ENCODE data around the gene PALMD. TPM values are rescaled to one million over a fixed set of nuclear protein-coding genes. Genes with fewer than 3 reads are reported as not detected.

The PALMD gene
- total and polyA plus RNA-seq, 7 experiments from 2014 or later = not detected

GRCh38 chr1:99682291-99682751, 36.4 kb downstream of the PALMD start:
- Mint-ChIP-seq H3K36me3 (no peaks in the 10 kb centered on the region), H3K27me3 (peaks cover 0 to 13% (median 10%) of the 10 kb centered on the region in 5 donors), H3K4me1 (no peaks in the 10 kb centered on the region), H3K27ac (no peak overlapping the region), H3K4me3 (no peak overlapping the region), H3K9me3 (peaks cover 0 to 2% (median 0%) of the 10 kb centered on the region in 11 donors)
- DNase-seq (no peak), ATAC-seq (no peak)
- no peaks in the 10 kb centered on the region for H3K9me3 ChIP-seq (ENCODE audit: control insufficient read depth in 2 of 3, low read length in 3 of 3)
- no peaks in the 10 kb centered on the region for H3K4me1 ChIP-seq (ENCODE audit: control insufficient read depth in 2 of 2, insufficient read depth in 2 of 2, low read length in 2 of 2)
- intact Hi-C loops (cut with micrococcal nuclease) = no loop called here
- ChIA-PET POLR2A (no interaction called here), CTCF (no interaction called here)
- H3K4me3 ChIP-seq (ENCODE audit: low read length) = no peak overlapping the region
- peaks cover 0 to 3% of the 10 kb centered on the region in 2 donors for H3K27me3 ChIP-seq (ENCODE audit: control insufficient read depth in 2 of 2, insufficient read depth in 2 of 2, low read length in 2 of 2)
- no peak overlapping the region for H3K27ac ChIP-seq (ENCODE audit: low read depth, low read length)
- no peaks in the 10 kb centered on the region for H3K36me3 ChIP-seq (ENCODE audit: control insufficient read depth in 2 of 3, insufficient read depth in 3 of 3, low read length in 3 of 3)

- no peak overlapping the region for H3K4me3 Mint-ChIP-seq
- Histone ChIP-seq H3K27me3 (ENCODE audit: control insufficient read depth in 2 of 2, insufficient read depth in 2 of 2, low read length in 2 of 2) (peaks cover 0 to 3% of the 10 kb centered on the region in 2 donors), H3K27ac (ENCODE audit: low read depth, low read length) (no peak overlapping the region), H3K36me3 (ENCODE audit: control insufficient read depth in 2 of 3, insufficient read depth in 3 of 3, low read length in 3 of 3) (no peaks in the 10 kb centered on the region), H3K4me3 (ENCODE audit: low read length) (no peak overlapping the region), H3K4me1 (ENCODE audit: control insufficient read depth in 2 of 2, insufficient read depth in 2 of 2, low read length in 2 of 2) (no peaks in the 10 kb centered on the region), H3K9me3 (ENCODE audit: control insufficient read depth in 2 of 3, low read length in 3 of 3) (no peaks in the 10 kb centered on the region)
- DNase-seq = peak in 4 of 9 donors; percentile 6 to 22 (median 8)
- ChIA-PET CTCF (interaction anchor here (0.9 kb wide), 1 partner anchor 80 kb away, joined by 3 read pairs; no protein-coding TSS in a partner anchor), POLR2A (no interaction called here)
- no peak overlapping the region for H3K27ac Mint-ChIP-seq
- intact Hi-C loops (cut with micrococcal nuclease) = loop anchor here (1.0 kb wide), 3 partner anchors 505 to 936 kb away; no protein-coding TSS in a partner anchor
- peak; percentile 61 for ATAC-seq
- H3K9me3 Mint-ChIP-seq = peaks cover 0 to 2% (median 0%) of the 10 kb centered on the region in 11 donors
- peaks cover 0 to 16% (median 15%) of the 10 kb centered on the region in 5 donors for H3K27me3 Mint-ChIP-seq
- H3K4me1 Mint-ChIP-seq = no peaks in the 10 kb centered on the region
- H3K36me3 Mint-ChIP-seq = no peaks in the 10 kb centered on the region
Observed at GRCh38 chr1:99685516-99686180, 39.7 kb downstream of the PALMD start.

GRCh38 chr1:99691175-99691574, 45.3 kb downstream of the PALMD start:
- POLR2A ChIA-PET = no interaction called here
- intact Hi-C loops (cut with micrococcal nuclease) = no loop called here
- no peaks in the 10 kb centered on the region for H3K9me3 ChIP-seq (ENCODE audit: control insufficient read depth in 2 of 3, low read length in 3 of 3)
- no peak for ATAC-seq
- H3K36me3 ChIP-seq (ENCODE audit: control insufficient read depth in 2 of 3, insufficient read depth in 3 of 3, low read length in 3 of 3) = no peaks in the 10 kb centered on the region
- peaks cover 22 to 45% (median 29%) of the 10 kb centered on the region in 5 donors for H3K27me3 Mint-ChIP-seq
- H3K36me3 Mint-ChIP-seq = no peaks in the 10 kb centered on the region
- CTCF ChIA-PET = interaction anchor here (0.9 kb wide), 1 partner anchor 10 kb away, joined by 5 read pairs; no protein-coding TSS in a partner anchor
- H3K27me3 ChIP-seq (ENCODE audit: control insufficient read depth in 2 of 2, insufficient read depth in 2 of 2, low read length in 2 of 2) = peaks cover 0 to 6% of the 10 kb centered on the region in 2 donors
- no peak for DNase-seq
- H3K27ac ChIP-seq (ENCODE audit: low read depth, low read length) = no peak overlapping the region
- no peak overlapping the region for H3K4me3 ChIP-seq (ENCODE audit: low read length)
- no peaks in the 10 kb centered on the region for H3K4me1 ChIP-seq (ENCODE audit: control insufficient read depth in 2 of 2, insufficient read depth in 2 of 2, low read length in 2 of 2)
- no peak overlapping the region for H3K27ac Mint-ChIP-seq
- H3K9me3 Mint-ChIP-seq = no peaks in the 10 kb centered on the region
- H3K4me1 Mint-ChIP-seq = no peaks in the 10 kb centered on the region
- H3K4me3 Mint-ChIP-seq = no peak overlapping the region

- Histone ChIP-seq H3K4me1 (ENCODE audit: control insufficient read depth in 2 of 2, insufficient read depth in 2 of 2, low read length in 2 of 2) (no peaks in the 10 kb centered on the region), H3K27ac (ENCODE audit: low read depth, low read length) (no peak overlapping the region), H3K27me3 (ENCODE audit: control insufficient read depth in 2 of 2, insufficient read depth in 2 of 2, low read length in 2 of 2) (peaks cover 0 to 4% of the 10 kb centered on the region in 2 donors), H3K36me3 (ENCODE audit: control insufficient read depth in 2 of 3, insufficient read depth in 3 of 3, low read length in 3 of 3) (no peaks in the 10 kb centered on the region), H3K9me3 (ENCODE audit: control insufficient read depth in 2 of 3, low read length in 3 of 3) (no peaks in the 10 kb centered on the region), H3K4me3 (ENCODE audit: low read length) (no peak overlapping the region)
- intact Hi-C loops (cut with micrococcal nuclease) = no loop called here
- H3K4me1 Mint-ChIP-seq = no peaks in the 10 kb centered on the region
- POLR2A ChIA-PET = no interaction called here
- no peak for DNase-seq
- H3K4me3 Mint-ChIP-seq = no peak overlapping the region
- H3K9me3 Mint-ChIP-seq = peaks cover 0 to 2% (median 0%) of the 10 kb centered on the region in 11 donors
- CTCF ChIA-PET = no interaction called here
- H3K27ac Mint-ChIP-seq = no peak overlapping the region
- no peak for ATAC-seq
- no peaks in the 10 kb centered on the region for H3K36me3 Mint-ChIP-seq
- H3K27me3 Mint-ChIP-seq = peaks cover 31 to 51% (median 46%) of the 10 kb centered on the region in 5 donors
Observed at GRCh38 chr1:99696616-99697015, 50.7 kb downstream of the PALMD start.

GRCh38 chr1:99697580-99697979, 51.7 kb downstream of the PALMD start:
- POLR2A ChIA-PET = no interaction called here
- Mint-ChIP-seq H3K4me1 (no peaks in the 10 kb centered on the region), H3K4me3 (no peak overlapping the region), H3K36me3 (no peaks in the 10 kb centered on the region), H3K9me3 (peaks cover 0 to 2% (median 0%) of the 10 kb centered on the region in 11 donors), H3K27me3 (peaks cover 34 to 48% (median 45%) of the 10 kb centered on the region in 5 donors), H3K27ac (no peak overlapping the region)
- Histone ChIP-seq H3K36me3 (ENCODE audit: control insufficient read depth in 2 of 3, insufficient read depth in 3 of 3, low read length in 3 of 3) (no peaks in the 10 kb centered on the region), H3K9me3 (ENCODE audit: control insufficient read depth in 2 of 3, low read length in 3 of 3) (no peaks in the 10 kb centered on the region), H3K4me3 (ENCODE audit: low read length) (no peak overlapping the region), H3K27ac (ENCODE audit: low read depth, low read length) (no peak overlapping the region), H3K4me1 (ENCODE audit: control insufficient read depth in 2 of 2, insufficient read depth in 2 of 2, low read length in 2 of 2) (no peaks in the 10 kb centered on the region), H3K27me3 (ENCODE audit: control insufficient read depth in 2 of 2, insufficient read depth in 2 of 2, low read length in 2 of 2) (peaks cover 0 to 4% of the 10 kb centered on the region in 2 donors)
- ATAC-seq (no peak), DNase-seq (no peak)
- CTCF ChIA-PET = no interaction called here
- intact Hi-C loops (cut with micrococcal nuclease) = no loop called here

- peaks cover 27 to 44% (median 37%) of the 10 kb centered on the region in 5 donors for H3K27me3 Mint-ChIP-seq
- peaks cover 5 to 14% (median 10%) of the 10 kb centered on the region in 7 donors for H3K4me1 Mint-ChIP-seq
- CTCF ChIA-PET = no interaction called here
- POLR2A ChIA-PET = no interaction called here
- Histone ChIP-seq H3K9me3 (ENCODE audit: control insufficient read depth in 2 of 3, low read length in 3 of 3) (no peaks in the 10 kb centered on the region), H3K36me3 (ENCODE audit: control insufficient read depth in 2 of 3, insufficient read depth in 3 of 3, low read length in 3 of 3) (no peaks in the 10 kb centered on the region), H3K4me1 (ENCODE audit: control insufficient read depth in 2 of 2, insufficient read depth in 2 of 2, low read length in 2 of 2) (peaks cover 0 to 7% of the 10 kb centered on the region in 2 donors), H3K4me3 (ENCODE audit: low read length) (no peak overlapping the region), H3K27ac (ENCODE audit: low read depth, low read length) (no peak overlapping the region), H3K27me3 (ENCODE audit: control insufficient read depth in 2 of 2, insufficient read depth in 2 of 2, low read length in 2 of 2) (peaks cover 0 to 4% of the 10 kb centered on the region in 2 donors)
- peaks cover 0 to 2% (median 0%) of the 10 kb centered on the region in 11 donors for H3K9me3 Mint-ChIP-seq
- DNase-seq (no peak), ATAC-seq (peak; percentile 50)
- H3K4me3 Mint-ChIP-seq = no peak overlapping the region
- no peak overlapping the region for H3K27ac Mint-ChIP-seq
- intact Hi-C loops (cut with micrococcal nuclease) = loop anchor here in 1 of 2 donors (10.0 kb wide), 1 partner anchor 705 kb away; no protein-coding TSS in a partner anchor
- H3K36me3 Mint-ChIP-seq = no peaks in the 10 kb centered on the region
Observed at GRCh38 chr1:99700020-99700419, 54.1 kb downstream of the PALMD start.
